PC-9 (cell line): Measurements from ENCODE around the gene MIF. TPM values are rescaled to one million over a fixed set of nuclear protein-coding genes. Genes with fewer than 3 reads are reported as not detected.
A peak's percentile ranks its signal among the peaks of the same experiment; 100 is the strongest.
"Not testable (repeated sequence)": the region's sequence is repeated elsewhere in the genome, so short reads cannot be mapped to it uniquely, and the experiment has no call there.

ENCODE experiments used
- BruUV-seq: library from RNA; stranded (reverse); fragments of 400-500 nt; replicated peaks from 2 replicates; lab custom pipeline; 2021; lab: Mats Ljungman, UMichigan
- CTCF ChIA-PET: fragments of 300-600 bp; sonication (Branson Sonifier 250); formaldehyde crosslinking; loops from one replicate; lab custom pipeline; 2022; ENCODE audit warnings: antibody characterized with exemption; lab: Charles Lee
- POLR2A ChIA-PET: fragments of 300-600 bp; sonication (Branson Sonifier 250); formaldehyde crosslinking; loops from one replicate; lab custom pipeline; 2022; ENCODE audit warnings: antibody characterized with exemption; ENCODE audit not compliant: unreplicated experiment; lab: Charles Lee
- DNase-seq, 2 experiments: peaks; one replicate each; pipeline versions ENCODE4 v3.0.0 to v3.0.0-alpha.2; 2015 to 2022; ENCODE audit warnings: mixed read lengths in 1 of 2
- H2AFZ ChIP-seq: fragments of 200-600 bp; sonication (generic); 2 replicates; pipeline ENCODE4 v1.8.1; 2017; ENCODE audit warnings: antibody characterized with exemption
- H3F3A ChIP-seq: fragments of 200-600 bp; sonication (generic); 2 replicates; pipeline ENCODE4 v1.8.1; 2017; ENCODE audit warnings: antibody characterized with exemption, mild to moderate bottlenecking, low read depth; ENCODE audit not compliant: insufficient read depth
- H3K27ac ChIP-seq: fragments of 200-600 bp; sonication (generic); 2 replicates; pipeline ENCODE4 v1.6.1; 2016; ENCODE audit warnings: mixed run types
- H3K27me3 ChIP-seq: fragments of 200-600 bp; sonication (generic); 2 replicates; pipeline ENCODE4 v1.6.1; 2016; ENCODE audit warnings: low read depth, mixed run types; ENCODE audit not compliant: insufficient read depth
- H3K36me3 ChIP-seq: fragments of 200-600 bp; sonication (generic); 2 replicates; pipeline ENCODE4 v1.6.1; 2016; ENCODE audit warnings: low read depth, mixed run types
- H3K4me1 ChIP-seq: fragments of 200-600 bp; sonication (generic); replicated peaks from 2 replicates; pipeline ENCODE4 v1.6.1; 2016; ENCODE audit warnings: mixed run types; ENCODE audit not compliant: insufficient read depth
- H3K4me2 ChIP-seq: fragments of 200-600 bp; sonication (generic); 2 replicates; pipeline ENCODE4 v1.6.1; 2017; ENCODE audit warnings: mixed run types
- H3K4me3 ChIP-seq: fragments of 200-600 bp; sonication (generic); 2 replicates; pipeline ENCODE4 v1.6.1; 2016; ENCODE audit warnings: mixed run types
- H3K79me2 ChIP-seq: fragments of 200-600 bp; sonication (generic); 2 replicates; pipeline ENCODE4 v1.6.1; 2017; ENCODE audit warnings: low read depth, mixed run types
- H3K9me2 ChIP-seq: fragments of 200-600 bp; sonication (generic); 2 replicates; pipeline ENCODE4 v1.8.1; 2017; ENCODE audit warnings: mild to moderate bottlenecking; ENCODE audit not compliant: insufficient read depth
- H3K9me3 ChIP-seq: fragments of 200-600 bp; sonication (generic); 2 replicates; pipeline ENCODE4 v1.8.1; 2016; ENCODE audit warnings: low read depth; ENCODE audit not compliant: insufficient read depth
- H4K20me1 ChIP-seq: fragments of 200-600 bp; sonication (generic); 2 replicates; pipeline ENCODE4 v1.8.1; 2017; ENCODE audit not compliant: insufficient read depth
- EZH2 ChIP-seq: fragments of 200-600 bp; sonication (generic); IDR thresholded peaks from 2 replicates; pipeline ENCODE4 v1.8.0; 2017; ENCODE audit warnings: antibody characterized with exemption, low read depth
- intact Hi-C: fragments of 100-400 bp; cut with micrococcal nuclease; formaldehyde crosslinking; loops from one replicate; pipeline ENCODE4 v1.10.0; 2022; ENCODE audit not compliant: unreplicated experiment
- total RNA-seq: library from RNA; stranded (reverse); gene quantifications from 2 replicates; pipeline ENCODE4 v1.2.3, GENCODE V29; 2021
- TF ChIP-seq, protein P1 (sequence below): fragments of 200-600 bp; sonication (generic); conservative IDR thresholded peaks from 2 replicates; pipeline ENCODE4 v1.6.1; 2017; ENCODE audit warnings: mixed run types, antibody characterized with exemption, mild to moderate bottlenecking, moderate library complexity

Gene MIF
- total RNA-seq, 1 experiment from 2014 or later: 695 TPM

DNA sequence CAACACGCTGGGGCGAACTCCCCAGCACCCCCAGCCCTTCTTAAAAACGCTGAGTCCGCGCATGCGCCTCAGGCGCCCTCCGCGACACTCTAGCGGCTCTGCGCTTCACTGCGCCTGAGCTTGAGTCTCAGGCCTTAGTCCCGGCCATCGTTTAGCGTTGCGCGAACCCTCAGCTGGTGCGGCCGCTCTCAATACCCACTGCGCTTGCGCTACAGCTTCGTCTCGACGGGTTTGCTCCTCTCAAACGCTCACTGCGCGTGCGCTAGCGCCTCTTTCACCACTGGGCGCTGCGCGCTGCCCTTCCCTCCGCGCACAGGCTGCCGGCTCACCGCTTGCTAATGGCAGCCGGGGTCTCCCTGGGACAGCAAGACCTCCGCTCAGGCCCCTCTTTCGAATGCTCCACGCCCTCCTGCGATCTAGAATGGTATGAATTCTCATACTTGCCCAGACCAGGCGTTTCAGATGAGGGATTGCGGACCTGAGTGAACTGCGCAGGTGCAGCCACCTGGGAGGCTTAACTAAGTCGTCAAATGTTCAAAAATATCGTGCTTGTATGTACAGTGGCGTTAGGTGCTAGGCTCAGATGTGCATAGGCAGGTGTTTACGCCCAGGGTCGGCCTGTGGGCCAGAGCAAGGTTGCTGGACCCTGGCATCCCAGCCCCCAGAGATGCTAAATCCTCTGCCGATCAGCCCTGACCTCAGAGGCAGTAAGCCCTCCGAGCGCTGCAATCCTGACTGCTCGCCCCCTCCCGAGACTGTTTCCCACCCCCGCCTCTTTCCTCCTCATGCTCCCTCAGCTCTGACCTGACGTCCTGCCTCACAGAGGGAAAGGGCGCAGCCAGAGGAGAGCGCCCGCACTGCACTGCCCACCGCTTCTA lies 36.3 kb upstream of the MIF start, which contains the start of gene SLC2A11:
TSS of gene SLC2A11 (plus strand) at position 270 of the 878 bp plus-strand sequence. CDS start at position 395, 125 bp downstream.
- peaks cover 15% of the 10 kb centered on the region; the same call in 1 of the 2 replicates for H3F3A ChIP-seq
- peaks cover 20% of the 10 kb centered on the region for H3K79me2 ChIP-seq
- no peaks in the 10 kb centered on the region for H3K9me3 ChIP-seq
- peak within 1 kb of the TSS; percentile 80 for H3K4me2 ChIP-seq
- H4K20me1 ChIP-seq: no peaks in the 10 kb centered on the region
- BruUV-seq: TSS peak; percentile 38
- intact Hi-C loops: loop anchor here (5.0 kb wide), 1 partner anchor 91 kb away; the partner anchor contains the start of gene CHCHD10
- peaks cover 10% of the 10 kb centered on the region; the same call in 1 of the 2 replicates for H3K4me1 ChIP-seq
- ChIA-PET CTCF (interaction anchor here (0.6 to 1.3 kb wide), 5 partner anchors 85 to 1930 kb away, joined by 3 to 9 read pairs (median 4); partner anchors contain the start of gene MMP11), POLR2A (interaction anchor here (0.8 to 1.0 kb wide), 3 partner anchors 21 to 107 kb away, joined by 4 to 8 read pairs (median 6); partner anchors contain the start of gene ZNF70)
- H3K27ac ChIP-seq: peak within 1 kb of the TSS; percentile 86
- TF ChIP-seq, protein P1, sequence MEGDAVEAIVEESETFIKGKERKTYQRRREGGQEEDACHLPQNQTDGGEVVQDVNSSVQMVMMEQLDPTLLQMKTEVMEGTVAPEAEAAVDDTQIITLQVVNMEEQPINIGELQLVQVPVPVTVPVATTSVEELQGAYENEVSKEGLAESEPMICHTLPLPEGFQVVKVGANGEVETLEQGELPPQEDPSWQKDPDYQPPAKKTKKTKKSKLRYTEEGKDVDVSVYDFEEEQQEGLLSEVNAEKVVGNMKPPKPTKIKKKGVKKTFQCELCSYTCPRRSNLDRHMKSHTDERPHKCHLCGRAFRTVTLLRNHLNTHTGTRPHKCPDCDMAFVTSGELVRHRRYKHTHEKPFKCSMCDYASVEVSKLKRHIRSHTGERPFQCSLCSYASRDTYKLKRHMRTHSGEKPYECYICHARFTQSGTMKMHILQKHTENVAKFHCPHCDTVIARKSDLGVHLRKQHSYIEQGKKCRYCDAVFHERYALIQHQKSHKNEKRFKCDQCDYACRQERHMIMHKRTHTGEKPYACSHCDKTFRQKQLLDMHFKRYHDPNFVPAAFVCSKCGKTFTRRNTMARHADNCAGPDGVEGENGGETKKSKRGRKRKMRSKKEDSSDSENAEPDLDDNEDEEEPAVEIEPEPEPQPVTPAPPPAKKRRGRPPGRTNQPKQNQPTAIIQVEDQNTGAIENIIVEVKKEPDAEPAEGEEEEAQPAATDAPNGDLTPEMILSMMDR: no peak
- no peak for TF ChIP-seq EZH2
- no peaks in the 10 kb centered on the region for H3K27me3 ChIP-seq
- peak; percentile 88 to 89 for DNase-seq
- peak within 1 kb of the TSS; percentile 86 for H2AFZ ChIP-seq
- H3K4me3 ChIP-seq: peak within 1 kb of the TSS; percentile 77
- no peaks in the 10 kb centered on the region for H3K9me2 ChIP-seq
- H3K36me3 ChIP-seq: no peaks in the 10 kb centered on the region

DNA sequence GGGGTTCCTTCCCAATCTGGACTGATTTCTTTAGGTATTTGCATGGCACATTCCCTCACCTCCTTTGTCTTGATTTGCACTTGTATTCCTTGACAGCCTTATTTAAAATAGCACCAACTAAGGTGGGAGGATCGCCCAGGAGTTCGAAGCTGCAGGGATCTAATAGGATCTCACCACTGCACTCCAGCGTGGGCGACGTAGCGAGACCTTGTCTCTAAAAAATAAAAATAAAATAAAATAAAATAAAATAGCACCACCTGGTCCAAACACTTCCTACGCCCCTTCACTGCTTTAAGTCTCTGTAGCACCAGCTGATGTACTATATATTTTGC lies 35.7 kb upstream of the MIF start:
- peak overlapping the region; percentile 86 for H2AFZ ChIP-seq
- no peaks in the 10 kb centered on the region for H4K20me1 ChIP-seq
- H3K4me1 ChIP-seq: peaks cover 5% of the 10 kb centered on the region; the same call in 1 of the 2 replicates
- H3K4me2 ChIP-seq: peak overlapping the region; percentile 80
- H3K4me3 ChIP-seq: peak overlapping the region; percentile 77
- H3K79me2 ChIP-seq: peaks cover 20% of the 10 kb centered on the region
- H3K9me3 ChIP-seq: no peaks in the 10 kb centered on the region
- no peak overlapping the region for H3K27ac ChIP-seq
- no peaks in the 10 kb centered on the region for H3K36me3 ChIP-seq
- ChIA-PET CTCF (no interaction called here), POLR2A (no interaction called here)
- H3F3A ChIP-seq: peaks cover 12% of the 10 kb centered on the region; the same call in 1 of the 2 replicates
- intact Hi-C loops: loop anchor here (5.0 kb wide), 1 partner anchor 91 kb away; the partner anchor contains the start of gene CHCHD10
- no peaks in the 10 kb centered on the region for H3K9me2 ChIP-seq
- H3K27me3 ChIP-seq: no peaks in the 10 kb centered on the region
- no peak for DNase-seq
- BruUV-seq: no TSS peak
- TF ChIP-seq, protein P1: no peak
- no peak for TF ChIP-seq EZH2

DNA sequence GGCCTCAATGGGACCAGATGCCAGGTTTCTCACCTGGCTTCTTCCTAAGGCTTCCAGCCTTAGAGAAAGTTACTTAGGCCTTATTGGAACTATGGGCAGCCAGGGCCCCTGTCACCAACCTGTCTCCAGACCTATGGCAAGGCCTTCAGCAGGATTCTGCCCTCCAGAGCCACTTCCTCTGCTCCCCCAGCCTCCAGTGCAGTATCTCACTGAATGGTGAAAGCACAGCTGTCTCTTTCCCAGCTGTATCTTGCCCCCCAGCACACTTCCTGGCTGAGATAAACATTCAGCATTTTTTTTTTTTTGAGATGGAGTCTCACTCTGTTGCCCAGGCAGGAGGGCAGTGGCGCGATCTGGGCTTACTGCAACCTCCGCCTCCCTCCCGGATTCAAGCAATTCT lies 35.0 kb upstream of the MIF start:
- ChIA-PET CTCF (no interaction called here), POLR2A (no interaction called here)
- Histone ChIP-seq H3K79me2 (peaks cover 20% of the 10 kb centered on the region), H3K9me2 (no peaks in the 10 kb centered on the region), H2AFZ (no peak overlapping the region), H3K4me2 (no peak overlapping the region), H3K4me3 (no peak overlapping the region), H3K27ac (no peak overlapping the region), H3K4me1 (peaks cover 4% of the 10 kb centered on the region; the same call in 1 of the 2 replicates), H3K36me3 (no peaks in the 10 kb centered on the region), H3F3A (peaks cover 12% of the 10 kb centered on the region; the same call in 1 of the 2 replicates), H3K27me3 (no peaks in the 10 kb centered on the region), H4K20me1 (no peaks in the 10 kb centered on the region), H3K9me3 (no peaks in the 10 kb centered on the region)
- intact Hi-C loops: loop anchor here (5.0 kb wide), 1 partner anchor 92 kb away; the partner anchor contains the start of gene CHCHD10
- no TSS peak for BruUV-seq
- TF ChIP-seq, protein P1: no peak
- no peak for TF ChIP-seq EZH2
- no peak for DNase-seq

DNA sequence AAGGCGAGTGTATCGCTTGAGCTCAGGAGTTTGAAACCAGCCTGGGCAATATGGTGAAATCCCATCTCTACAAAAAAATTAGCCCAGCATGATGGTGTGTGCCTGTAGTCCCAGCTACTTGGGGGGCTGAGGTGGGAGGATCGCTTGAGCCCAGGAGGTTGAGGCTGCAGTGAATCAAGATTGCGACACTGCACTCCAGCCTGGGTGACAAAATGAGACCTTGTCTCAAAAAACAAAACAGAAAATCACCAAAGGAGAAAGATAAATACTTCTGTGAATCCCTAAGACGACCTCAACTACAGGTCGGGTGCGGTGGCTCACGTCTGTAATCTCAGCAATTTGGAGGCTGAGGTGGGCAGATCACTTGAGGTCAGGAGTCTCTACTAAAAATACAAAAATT lies 34.0 kb upstream of the MIF start:
- POLR2A ChIA-PET, H3K4me2 ChIP-seq, H3K27ac ChIP-seq, H3K9me3 ChIP-seq, H3K9me2 ChIP-seq, H3K4me1 ChIP-seq, H3K4me3 ChIP-seq, H3K36me3 ChIP-seq, H4K20me1 ChIP-seq, BruUV-seq, DNase-seq, CTCF ChIA-PET, H2AFZ ChIP-seq, H3K27me3 ChIP-seq: not testable (repeated sequence)
- intact Hi-C loops: loop anchor here (5.0 to 10.0 kb wide), 2 partner anchors 325 to 397 kb away; partner anchors contain the start of gene SUSD2
- Histone ChIP-seq H3F3A (peaks cover 12% of the 10 kb centered on the region; the same call in 1 of the 2 replicates), H3K79me2 (peaks cover 20% of the 10 kb centered on the region)
